ENCODE data around the gene TBC1D22A. TPM values are rescaled to one million over a fixed set of nuclear protein-coding genes. Genes with fewer than 3 reads are reported as not detected.

TBC1D22A gene
- total RNA-seq, 2 donors from 2014 or later, result 21.5 to 23.1 TPM

- DNase-seq (no peak), ATAC-seq (no peak)
- H3K27me3 ChIP-seq, result no peaks in the 10 kb centered on the region
- H3K9me3 ChIP-seq, result no peaks in the 10 kb centered on the region
- H3K27ac ChIP-seq, result no peak overlapping the region
- H3K4me3 ChIP-seq, result no peak overlapping the region
- peaks cover 0 to 4% of the 10 kb centered on the region in 2 donors for H3K36me3 ChIP-seq (replicated peaks in 1 of 2; ENCODE audit: insufficient read depth in 1 of 2, low read depth in 2 of 2)
- intact Hi-C loops (cut with DNase I), result no loop called here
- TF ChIP-seq POLR2A (IDR thresholded peaks at IDR 0.05), result no peak
- TF ChIP-seq, protein P1, sequence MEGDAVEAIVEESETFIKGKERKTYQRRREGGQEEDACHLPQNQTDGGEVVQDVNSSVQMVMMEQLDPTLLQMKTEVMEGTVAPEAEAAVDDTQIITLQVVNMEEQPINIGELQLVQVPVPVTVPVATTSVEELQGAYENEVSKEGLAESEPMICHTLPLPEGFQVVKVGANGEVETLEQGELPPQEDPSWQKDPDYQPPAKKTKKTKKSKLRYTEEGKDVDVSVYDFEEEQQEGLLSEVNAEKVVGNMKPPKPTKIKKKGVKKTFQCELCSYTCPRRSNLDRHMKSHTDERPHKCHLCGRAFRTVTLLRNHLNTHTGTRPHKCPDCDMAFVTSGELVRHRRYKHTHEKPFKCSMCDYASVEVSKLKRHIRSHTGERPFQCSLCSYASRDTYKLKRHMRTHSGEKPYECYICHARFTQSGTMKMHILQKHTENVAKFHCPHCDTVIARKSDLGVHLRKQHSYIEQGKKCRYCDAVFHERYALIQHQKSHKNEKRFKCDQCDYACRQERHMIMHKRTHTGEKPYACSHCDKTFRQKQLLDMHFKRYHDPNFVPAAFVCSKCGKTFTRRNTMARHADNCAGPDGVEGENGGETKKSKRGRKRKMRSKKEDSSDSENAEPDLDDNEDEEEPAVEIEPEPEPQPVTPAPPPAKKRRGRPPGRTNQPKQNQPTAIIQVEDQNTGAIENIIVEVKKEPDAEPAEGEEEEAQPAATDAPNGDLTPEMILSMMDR (IDR thresholded peaks at IDR 0.05), result no peak
- H3K4me1 ChIP-seq, result no peaks in the 10 kb centered on the region
- 95% methylated on average over 12 to 21 of the region's 23 CpGs for WGBS, 2 donors
Measured at GRCh38 chr22:47013861-47014635, 251.6 kb downstream of the TBC1D22A start.

GRCh38 chr22:47014636-47015345, 252.3 kb downstream of the TBC1D22A start:
- no peaks in the 10 kb centered on the region for H3K4me1 ChIP-seq
- no peak overlapping the region for H3K4me3 ChIP-seq
- no peak overlapping the region for H3K27ac ChIP-seq
- no peaks in the 10 kb centered on the region for H3K36me3 ChIP-seq (replicated peaks in 1 of 2; ENCODE audit: insufficient read depth in 1 of 2, low read depth in 2 of 2)
- no peaks in the 10 kb centered on the region for H3K27me3 ChIP-seq
- no peak for DNase-seq
- 92% methylated on average over 19 to 21 of the region's 21 CpGs for WGBS, 2 donors
- ATAC-seq, result no peak
- intact Hi-C loops (cut with DNase I), result no loop called here
- no peaks in the 10 kb centered on the region for H3K9me3 ChIP-seq
- TF ChIP-seq POLR2A (IDR thresholded peaks at IDR 0.05), result no peak
- TF ChIP-seq, protein P1 (IDR thresholded peaks at IDR 0.05), result no peak

- Histone ChIP-seq H3K27ac (no peak overlapping the region), H3K9me3 (no peaks in the 10 kb centered on the region), H3K4me3 (no peak overlapping the region), H3K27me3 (no peaks in the 10 kb centered on the region), H3K36me3 (replicated peaks in 1 of 2; ENCODE audit: insufficient read depth in 1 of 2, low read depth in 2 of 2) (no peaks in the 10 kb centered on the region), H3K4me1 (no peaks in the 10 kb centered on the region)
- DNase-seq (no peak), ATAC-seq (no peak)
- WGBS, 2 donors, result 90 to 95% methylated on average over 15 to 16 of the region's 16 CpGs
- TF ChIP-seq POLR2A (IDR thresholded peaks at IDR 0.05), result no peak
- TF ChIP-seq, protein P1 (IDR thresholded peaks at IDR 0.05), result no peak
- intact Hi-C loops (cut with DNase I), result no loop called here
Measured at GRCh38 chr22:47015589-47016178, 253.2 kb downstream of the TBC1D22A start.

DNA sequence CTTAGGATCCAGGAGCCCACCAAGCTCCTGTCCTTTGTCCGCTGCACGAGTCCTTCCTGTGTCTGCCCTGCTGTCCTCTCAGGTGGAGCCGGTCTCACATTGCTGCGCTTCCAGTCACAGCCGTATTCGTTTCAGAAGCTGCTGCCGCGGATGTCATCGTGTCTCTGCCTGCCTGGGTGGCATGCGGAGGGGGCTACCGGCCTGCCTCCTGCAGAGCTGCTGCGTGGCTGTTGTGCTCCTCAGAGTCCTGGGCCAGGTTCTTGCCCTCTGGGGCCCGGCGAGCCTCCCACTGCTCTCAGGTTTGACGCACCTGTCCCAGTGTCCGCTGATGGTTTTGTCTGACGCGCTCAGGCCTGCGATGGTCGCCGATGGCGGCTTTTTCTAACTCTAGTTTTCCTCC, 254.2 kb downstream of the TBC1D22A start:
- intact Hi-C loops (cut with DNase I), result no loop called here
- H3K9me3 ChIP-seq, result no peaks in the 10 kb centered on the region
- no peak for TF ChIP-seq POLR2A (IDR thresholded peaks at IDR 0.05)
- TF ChIP-seq, protein P1 (IDR thresholded peaks at IDR 0.05), result no peak
- no peaks in the 10 kb centered on the region for H3K27me3 ChIP-seq
- no peak overlapping the region for H3K4me3 ChIP-seq
- H3K27ac ChIP-seq, result no peak overlapping the region
- ATAC-seq (no peak), DNase-seq (no peak)
- WGBS, 2 donors, result 96 to 97% methylated on average over 18 to 22 of the region's 22 CpGs
- H3K36me3 ChIP-seq (replicated peaks in 1 of 2; ENCODE audit: insufficient read depth in 1 of 2, low read depth in 2 of 2), result no peaks in the 10 kb centered on the region
- H3K4me1 ChIP-seq, result no peaks in the 10 kb centered on the region
